H9 (cell line): Measurements from ENCODE around the gene FAM124A. TPM values are rescaled to one million over a fixed set of nuclear protein-coding genes. Genes with fewer than 3 reads are reported as not detected.

Experiments used
- DNase-seq: peaks from one replicate; pipeline ENCODE4 v3.0.0-alpha.2; 2017
- H2AFZ ChIP-seq: one replicate; pipeline ENCODE4 v1.6.1; 2013; ENCODE audit warnings: mild to moderate bottlenecking, low read length, control low read depth, moderate library complexity
- H2AK5ac ChIP-seq: 2 replicates; pipeline ENCODE4 v1.6.1; 2013; ENCODE audit warnings: low read length, control low read depth, mixed read lengths; ENCODE audit not compliant: insufficient read length
- H2BK120ac ChIP-seq: one replicate; pipeline ENCODE4 v1.6.1; 2013; ENCODE audit warnings: low read depth, mild to moderate bottlenecking, low read length, control low read depth, inconsistent platforms; ENCODE audit not compliant: poor library complexity, severe bottlenecking
- H2BK12ac ChIP-seq: 2 replicates; pipeline ENCODE4 v1.6.1; 2013; ENCODE audit warnings: low read length, control low read depth, mixed read lengths, low read depth; ENCODE audit not compliant: insufficient read length
- H2BK15ac ChIP-seq: 2 replicates; pipeline ENCODE4 v1.6.1; 2013; ENCODE audit warnings: low read depth, low read length, control low read depth
- H2BK20ac ChIP-seq: one replicate; pipeline ENCODE4 v1.6.1; 2013; ENCODE audit warnings: low read depth, mild to moderate bottlenecking, low read length, control low read depth, inconsistent platforms; ENCODE audit not compliant: poor library complexity, severe bottlenecking
- H2BK5ac ChIP-seq: 2 replicates; pipeline ENCODE4 v1.6.1; 2013; ENCODE audit warnings: low read length, control low read depth, mixed read lengths; ENCODE audit not compliant: insufficient read length
- H3K14ac ChIP-seq: 2 replicates; pipeline ENCODE4 v1.6.1; 2013; ENCODE audit warnings: low read length, control low read depth; ENCODE audit not compliant: insufficient read depth
- H3K18ac ChIP-seq: 2 replicates; pipeline ENCODE4 v1.6.1; 2013; ENCODE audit warnings: low read depth, mild to moderate bottlenecking, mixed read lengths, low read length, control low read depth; ENCODE audit not compliant: insufficient read length
- H3K23ac ChIP-seq: 2 replicates; pipeline ENCODE4 v1.6.1; 2013; ENCODE audit warnings: low read length, control low read depth, mixed read lengths, low read depth; ENCODE audit not compliant: insufficient read length
- H3K23me2 ChIP-seq: 2 replicates; pipeline ENCODE4 v1.6.1; 2013; ENCODE audit warnings: low read depth, mild to moderate bottlenecking, mixed read lengths, low read length, control low read depth; ENCODE audit not compliant: insufficient read length, poor library complexity, severe bottlenecking
- H3K27ac ChIP-seq: 2 replicates; pipeline ENCODE4 v1.5.1; 2013; ENCODE audit warnings: low read length, control low read depth, mixed read lengths, low read depth; ENCODE audit not compliant: insufficient read length
- H3K27me3 ChIP-seq: 2 replicates; pipeline ENCODE4 v1.6.1; 2013; ENCODE audit warnings: low read length, control low read depth, inconsistent platforms; ENCODE audit not compliant: insufficient read depth
- H3K4ac ChIP-seq: 2 replicates; pipeline ENCODE4 v1.6.1; 2013; ENCODE audit warnings: low read depth, mild to moderate bottlenecking, control low read depth, inconsistent platforms, low read length, moderate library complexity
- H3K4me1 ChIP-seq: 2 replicates; pipeline ENCODE4 v1.6.1; 2013; ENCODE audit warnings: low read length, control low read depth, inconsistent platforms; ENCODE audit not compliant: insufficient read depth
- H3K4me2 ChIP-seq: 2 replicates; pipeline ENCODE4 v1.6.1; 2013; ENCODE audit warnings: low read length, control low read depth, mixed read lengths; ENCODE audit not compliant: insufficient read length, insufficient read depth
- H3K56ac ChIP-seq: 2 replicates; pipeline ENCODE4 v1.6.1; 2013; ENCODE audit warnings: low read depth, mild to moderate bottlenecking, mixed read lengths, low read length, control low read depth; ENCODE audit not compliant: insufficient read length
- H3K79me1 ChIP-seq: 2 replicates; pipeline ENCODE4 v1.6.1; 2013; ENCODE audit warnings: low read depth, mild to moderate bottlenecking, moderate library complexity, low read length, control low read depth, inconsistent platforms; ENCODE audit not compliant: insufficient read depth, poor library complexity, severe bottlenecking
- H3K79me2 ChIP-seq: 2 replicates; pipeline ENCODE4 v1.6.1; 2013; ENCODE audit warnings: low read length, control low read depth, inconsistent platforms; ENCODE audit not compliant: insufficient read depth
- H3K9ac ChIP-seq: 2 replicates; pipeline ENCODE4 v1.6.1; 2013; ENCODE audit warnings: low read length, control low read depth, mixed read lengths; ENCODE audit not compliant: insufficient read length; ENCODE audit errors: extremely low read depth
- H3K9me3 ChIP-seq: one replicate; pipeline ENCODE4 v1.6.1; 2013; ENCODE audit warnings: low read depth, low read length, inconsistent platforms; ENCODE audit not compliant: control insufficient read depth
- H3T11ph ChIP-seq: one replicate; pipeline ENCODE4 v1.6.1; 2013; ENCODE audit warnings: mild to moderate bottlenecking, low read length, control low read depth, inconsistent platforms
- H4K20me1 ChIP-seq: one replicate; pipeline ENCODE4 v1.6.1; 2013; ENCODE audit not compliant: control insufficient read depth, insufficient read length, insufficient read depth
- H4K5ac ChIP-seq: 2 replicates; pipeline ENCODE4 v1.6.1; 2013; ENCODE audit warnings: low read depth, mild to moderate bottlenecking, mixed read lengths, low read length, control low read depth; ENCODE audit not compliant: insufficient read length
- H4K8ac ChIP-seq: replicated peaks from 2 replicates; pipeline ENCODE4 v1.6.1; 2013; ENCODE audit warnings: low read length, control low read depth, mixed read lengths, low read depth; ENCODE audit not compliant: insufficient read length
- H4K91ac ChIP-seq: 2 replicates; pipeline ENCODE4 v1.6.1; 2013; ENCODE audit warnings: low read depth, mild to moderate bottlenecking, moderate library complexity, mixed read lengths, low read length, control low read depth; ENCODE audit not compliant: insufficient read length
- H3K27ac Mint-ChIP-seq, 3 experiments: 2 replicates in 2 of 3; 3 replicates in 1 of 3; pipeline ENCODE4 v1.8.0; 2020 to 2021; ENCODE audit warnings: mixed read lengths in 3 of 3, mild to moderate bottlenecking in 1 of 3, moderate library complexity in 1 of 3
- H3K27me3 Mint-ChIP-seq: 2 replicates; pipeline ENCODE4 v1.8.0; 2021; ENCODE audit warnings: low read depth, mild to moderate bottlenecking, moderate library complexity, mixed read lengths
- H3K36me3 Mint-ChIP-seq, 3 experiments: 2 replicates in 2 of 3; 3 replicates in 1 of 3; pipeline ENCODE4 v1.8.0; 2020 to 2021; ENCODE audit warnings: low read depth in 3 of 3, mixed read lengths in 3 of 3; ENCODE audit not compliant: insufficient read depth in 1 of 3
- H3K4me1 Mint-ChIP-seq, 2 experiments: 2 replicates each; pipeline ENCODE4 v1.8.0; 2020; ENCODE audit warnings: mixed read lengths in 2 of 2
- H3K4me3 Mint-ChIP-seq, 2 experiments: 2 replicates in 1 of 2; 3 replicates in 1 of 2; pipeline ENCODE4 v1.8.0; 2020 to 2021; ENCODE audit warnings: mild to moderate bottlenecking in 2 of 2, mixed read lengths in 2 of 2, moderate library complexity in 1 of 2
- H3K9me3 Mint-ChIP-seq, 2 experiments: 2 replicates in 1 of 2; 3 replicates in 1 of 2; pipeline ENCODE4 v1.8.0; 2020; ENCODE audit warnings: mild to moderate bottlenecking in 2 of 2, mixed read lengths in 2 of 2, moderate library complexity in 1 of 2
- CTCF ChIP-seq: fragments of 200-600 bp; sonication (generic); conservative IDR thresholded peaks from 3 replicates; pipeline ENCODE4 v1.8.0; 2021; ENCODE audit warnings: antibody characterized with exemption, mild to moderate bottlenecking
- WGBS: extraction: QIAGEN DNeasy Blood & Tissue Kit; methylation state at CpG from one replicate; pipeline ENCODE4 v1.1.7; 2013; ENCODE audit warnings: missing lambda C conversion rate, low lambda C conversion rate, mixed read lengths; ENCODE audit not compliant: insufficient read length; ENCODE audit errors: extremely low coverage; 5-methylcytosine and 5-hydroxymethylcytosine counted together
- total RNA-seq: library from RNA; stranded (reverse); gene quantifications from 2 replicates; pipeline ENCODE4 v1.2.1, GENCODE V29; 2021

FAM124A gene
- total RNA-seq, 1 experiment from 2014 or later: 41.9 TPM

- Histone ChIP-seq H4K5ac (no peak overlapping the region), H4K91ac (no peak overlapping the region), H3K4me2 (no peak overlapping the region), H3K4ac (no peak overlapping the region), H2BK120ac (no peak overlapping the region), H3T11ph (no peak overlapping the region), H4K8ac (no peak overlapping the region), H2AK5ac (no peak overlapping the region), H3K18ac (no peak overlapping the region), H3K56ac (no peak overlapping the region), H3K79me1 (peaks cover 5% of the 10 kb centered on the region), H3K14ac (no peak overlapping the region), H3K23ac (no peak overlapping the region), H3K9ac (no peak overlapping the region), H2BK15ac (no peak overlapping the region), H2AFZ (no peak overlapping the region), H3K4me1 (peaks cover 12% of the 10 kb centered on the region; the same call in 1 of the 2 replicates), H2BK5ac (no peak overlapping the region), H3K27me3 (no peaks in the 10 kb centered on the region), H3K79me2 (no peaks in the 10 kb centered on the region), H3K9me3 (no peaks in the 10 kb centered on the region), H3K23me2 (no peaks in the 10 kb centered on the region), H4K20me1 (no peaks in the 10 kb centered on the region), H2BK12ac (no peak overlapping the region), H2BK20ac (no peak overlapping the region), H3K27ac (no peak overlapping the region)
- Mint-ChIP-seq H3K27me3 (no peaks in the 10 kb centered on the region), H3K4me3 (no peak overlapping the region), H3K9me3 (no peaks in the 10 kb centered on the region), H3K36me3 (peaks cover 4 to 29% (median 19%) of the 10 kb centered on the region in 3 experiments; a peak in 6 of 7 replicates), H3K4me1 (peaks cover 41 to 47% of the 10 kb centered on the region in 2 experiments), H3K27ac (peak overlapping the region; percentile 13 to 87 (median 82); a peak in 5 of 7 replicates)
- DNase-seq: peak; percentile 13
- WGBS: no CpG with 5 or more reads among the region's 10 CpGs
- no peak for TF ChIP-seq CTCF
Measured at GRCh38 chr13:51271528-51272085, 49.4 kb downstream of the FAM124A start.
